Endodermal cell (in vitro differentiated cells): ENCODE measurements around the gene SPATA6L. TPM values are rescaled to one million over a fixed set of nuclear protein-coding genes. Genes with fewer than 3 reads are reported as not detected.

Experiments used
- DNase-seq: peaks from one replicate; pipeline ENCODE4 v3.0.0-alpha.2; 2017
- H3K27ac ChIP-seq: 2 replicates; pipeline ENCODE4 v1.5.1; 2013; ENCODE audit warnings: mild to moderate bottlenecking, low read depth, low read length, moderate library complexity
- H3K27me3 ChIP-seq: 2 replicates; pipeline ENCODE4 v1.6.1; 2013; ENCODE audit warnings: mild to moderate bottlenecking, low read length, moderate library complexity; ENCODE audit not compliant: insufficient read depth, control insufficient read depth, poor library complexity, severe bottlenecking
- H3K36me3 ChIP-seq: 2 replicates; pipeline ENCODE4 v1.7.0; 2013; ENCODE audit warnings: mild to moderate bottlenecking, low read length, moderate library complexity; ENCODE audit not compliant: control insufficient read depth, insufficient read depth
- H3K4me1 ChIP-seq: one replicate; pipeline ENCODE4 v1.7.0; 2013; ENCODE audit warnings: low read length; ENCODE audit not compliant: control insufficient read depth, insufficient read depth
- H3K4me3 ChIP-seq: 2 replicates; pipeline ENCODE4 v1.5.1; 2013; ENCODE audit warnings: mild to moderate bottlenecking, low read length, moderate library complexity
- H3K9ac ChIP-seq: 2 replicates; pipeline ENCODE4 v1.6.1; 2013; ENCODE audit warnings: mild to moderate bottlenecking, low read length, moderate library complexity; ENCODE audit not compliant: poor library complexity, severe bottlenecking; ENCODE audit errors: extremely low read depth
- H3K9me3 ChIP-seq: 2 replicates; pipeline ENCODE4 v1.6.1; 2013; ENCODE audit warnings: mild to moderate bottlenecking, low read length, moderate library complexity; ENCODE audit not compliant: control insufficient read depth
- H3K27ac Mint-ChIP-seq: 2 replicates; pipeline ENCODE4 v1.8.0; 2020; ENCODE audit warnings: mixed read lengths
- H3K27me3 Mint-ChIP-seq: 2 replicates; pipeline ENCODE4 v1.8.0; 2021; ENCODE audit warnings: mild to moderate bottlenecking, mixed read lengths; ENCODE audit not compliant: insufficient read depth
- H3K36me3 Mint-ChIP-seq: 2 replicates; pipeline ENCODE4 v1.8.0; 2020; ENCODE audit warnings: low read depth, mixed read lengths
- H3K4me1 Mint-ChIP-seq: 2 replicates; pipeline ENCODE4 v1.8.0; 2020; ENCODE audit warnings: mixed read lengths
- H3K4me3 Mint-ChIP-seq: 2 replicates; pipeline ENCODE4 v1.8.0; 2020; ENCODE audit warnings: mild to moderate bottlenecking, moderate library complexity, mixed read lengths
- H3K9me3 Mint-ChIP-seq: 2 replicates; pipeline ENCODE4 v1.8.0; 2020; ENCODE audit warnings: mild to moderate bottlenecking, mixed read lengths
- CTCF ChIP-seq: fragments of 200-600 bp; sonication (generic); conservative IDR thresholded peaks from 2 replicates; pipeline ENCODE4 v1.5.0; 2021; ENCODE audit warnings: antibody characterized with exemption, mild to moderate bottlenecking
- WGBS, 2 experiments: methylation state at CpG; one replicate each; pipeline versions ENCODE4 v1.1.5 to v1.1.7; 2013; ENCODE audit warnings: missing lambda C conversion rate in 2 of 2, mixed read lengths in 1 of 2; ENCODE audit not compliant: insufficient coverage in 1 of 2, insufficient read length in 1 of 2; 5-methylcytosine and 5-hydroxymethylcytosine counted together
- total RNA-seq, 2 donors: library from RNA; stranded (reverse); fragmentation: NEBNext Ultra II Directional in 1 of 2; extraction: Animal tissue kit (Norgen Biotek cat#: 25700) in 1 of 2; gene quantifications; 2 replicates in 1 of 2; 3 replicates in 1 of 2; pipeline ENCODE4 v1.2.1, GENCODE V29; 2021

Gene SPATA6L
- total RNA-seq, 2 donors from 2014 or later = 1.2 to 2.0 TPM

DNA sequence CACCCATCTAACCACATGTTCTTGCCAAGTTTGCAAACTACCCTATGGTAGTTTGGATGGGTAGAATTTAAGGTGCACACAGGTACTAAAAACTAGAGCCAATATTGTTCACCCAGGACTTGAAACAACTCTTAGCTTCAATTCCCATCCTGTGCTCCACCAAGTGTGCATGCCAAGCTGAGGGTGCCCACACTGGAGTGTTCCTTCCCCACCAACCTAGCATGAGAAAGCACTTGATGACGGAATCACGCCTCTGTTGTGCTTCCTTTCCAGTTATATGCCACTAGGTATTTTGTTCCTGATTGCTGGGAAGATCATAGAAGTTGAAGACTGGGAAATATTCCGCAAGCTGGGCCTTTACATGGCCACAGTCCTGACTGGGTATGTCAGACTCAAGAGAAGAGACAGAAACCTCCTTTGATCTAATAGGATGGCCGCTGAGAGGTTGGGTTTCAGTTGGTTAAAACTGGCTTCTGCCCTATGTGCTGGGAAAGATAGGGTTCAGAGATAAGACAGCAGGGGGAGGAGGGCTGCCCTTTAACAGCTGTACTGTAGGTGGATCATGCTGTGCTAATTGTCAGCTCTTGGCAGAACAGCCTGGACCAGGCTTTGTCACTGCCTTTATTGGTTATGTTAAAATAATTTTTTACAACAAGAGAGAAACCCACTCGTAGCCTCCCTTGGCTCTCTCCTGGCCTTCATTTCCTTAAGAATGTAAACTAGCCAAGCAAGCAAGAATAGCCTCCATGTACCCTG lies 92.5 kb downstream of the SPATA6L start:
- H3K4me1 ChIP-seq = no peaks in the 10 kb centered on the region

DNA sequence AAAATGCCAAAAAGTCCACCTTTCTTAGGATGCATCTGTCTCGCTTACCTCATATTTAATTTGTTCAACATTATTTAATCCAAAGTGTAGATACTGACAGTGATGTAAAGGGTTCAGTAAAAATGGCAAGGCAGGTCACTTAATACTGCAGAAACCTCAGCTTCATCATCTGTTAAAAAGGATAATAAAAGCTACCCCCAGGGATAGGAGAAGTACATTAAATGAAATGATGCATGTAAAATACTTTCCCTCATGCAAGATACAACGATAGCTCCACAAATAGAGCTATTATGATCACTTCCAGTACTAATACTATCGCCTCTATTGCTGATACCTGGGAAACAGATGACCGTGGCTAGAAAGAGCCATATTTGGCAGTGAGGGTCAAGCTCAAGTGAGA lies 93.1 kb downstream of the SPATA6L start:
- peaks cover 3% of the 10 kb centered on the region for H3K4me1 Mint-ChIP-seq
- H3K27me3 Mint-ChIP-seq = no peaks in the 10 kb centered on the region

More for the DNA sequence above, 92.5 kb downstream of the SPATA6L start:
- Histone ChIP-seq H3K4me3 (no peak overlapping the region), H3K36me3 (peaks cover 78% of the 10 kb centered on the region), H3K27ac (no peak overlapping the region), H3K9ac (no peak overlapping the region), H3K9me3 (no peaks in the 10 kb centered on the region), H3K27me3 (no peaks in the 10 kb centered on the region)
- WGBS, 2 experiments = 84% methylated on average over 4 to 5 of the region's 5 CpGs
- H3K4me3 Mint-ChIP-seq = no peak overlapping the region
- no peak overlapping the region for H3K27ac Mint-ChIP-seq
- DNase-seq = no peak
- peaks cover 21% of the 10 kb centered on the region for H3K36me3 Mint-ChIP-seq
- no peaks in the 10 kb centered on the region for H3K27me3 Mint-ChIP-seq
- H3K4me1 Mint-ChIP-seq = peaks cover 3% of the 10 kb centered on the region
- H3K9me3 Mint-ChIP-seq = no peaks in the 10 kb centered on the region
- no peak for TF ChIP-seq CTCF

GRCh38 chr9:4572184-4572826 lies 94.0 kb downstream of the SPATA6L start:
- Mint-ChIP-seq H3K36me3 (peaks cover 20% of the 10 kb centered on the region), H3K27ac (no peak overlapping the region), H3K4me3 (no peak overlapping the region), H3K27me3 (no peaks in the 10 kb centered on the region), H3K4me1 (peaks cover 3% of the 10 kb centered on the region), H3K9me3 (no peaks in the 10 kb centered on the region)
- Histone ChIP-seq H3K4me1 (no peaks in the 10 kb centered on the region), H3K27me3 (no peaks in the 10 kb centered on the region), H3K9me3 (no peaks in the 10 kb centered on the region), H3K4me3 (no peak overlapping the region), H3K36me3 (peaks cover 80% of the 10 kb centered on the region), H3K27ac (no peak overlapping the region), H3K9ac (no peak overlapping the region)
- WGBS, 2 experiments = 84 to 91% methylated on average over 5 of the region's 5 CpGs
- DNase-seq = no peak
- no peak for TF ChIP-seq CTCF

More for the DNA sequence above, 93.1 kb downstream of the SPATA6L start:
- Histone ChIP-seq H3K4me1 (no peaks in the 10 kb centered on the region), H3K36me3 (peaks cover 78% of the 10 kb centered on the region), H3K9ac (no peak overlapping the region), H3K27me3 (no peaks in the 10 kb centered on the region), H3K4me3 (no peak overlapping the region), H3K9me3 (no peaks in the 10 kb centered on the region), H3K27ac (no peak overlapping the region)
- WGBS, 2 experiments = 93 to 94% methylated on average over 3 to 4 of the region's 4 CpGs
- Mint-ChIP-seq H3K4me3 (no peak overlapping the region), H3K36me3 (peaks cover 17% of the 10 kb centered on the region), H3K27ac (no peak overlapping the region), H3K9me3 (no peaks in the 10 kb centered on the region)
- TF ChIP-seq CTCF = no peak
- DNase-seq = no peak
